ENCODE results near the gene AMPD3. TPM values are rescaled to one million over a fixed set of nuclear protein-coding genes. Genes with fewer than 3 reads are reported as not detected.
A peak's percentile ranks its signal among the peaks of the same experiment; 100 is the strongest.

Gene AMPD3
- 2.4 TPM for polyA plus RNA-seq (2013, experiment 1 of 2)
- polyA plus RNA-seq (2013, experiment 2 of 2) = 2.3 TPM

DNA sequence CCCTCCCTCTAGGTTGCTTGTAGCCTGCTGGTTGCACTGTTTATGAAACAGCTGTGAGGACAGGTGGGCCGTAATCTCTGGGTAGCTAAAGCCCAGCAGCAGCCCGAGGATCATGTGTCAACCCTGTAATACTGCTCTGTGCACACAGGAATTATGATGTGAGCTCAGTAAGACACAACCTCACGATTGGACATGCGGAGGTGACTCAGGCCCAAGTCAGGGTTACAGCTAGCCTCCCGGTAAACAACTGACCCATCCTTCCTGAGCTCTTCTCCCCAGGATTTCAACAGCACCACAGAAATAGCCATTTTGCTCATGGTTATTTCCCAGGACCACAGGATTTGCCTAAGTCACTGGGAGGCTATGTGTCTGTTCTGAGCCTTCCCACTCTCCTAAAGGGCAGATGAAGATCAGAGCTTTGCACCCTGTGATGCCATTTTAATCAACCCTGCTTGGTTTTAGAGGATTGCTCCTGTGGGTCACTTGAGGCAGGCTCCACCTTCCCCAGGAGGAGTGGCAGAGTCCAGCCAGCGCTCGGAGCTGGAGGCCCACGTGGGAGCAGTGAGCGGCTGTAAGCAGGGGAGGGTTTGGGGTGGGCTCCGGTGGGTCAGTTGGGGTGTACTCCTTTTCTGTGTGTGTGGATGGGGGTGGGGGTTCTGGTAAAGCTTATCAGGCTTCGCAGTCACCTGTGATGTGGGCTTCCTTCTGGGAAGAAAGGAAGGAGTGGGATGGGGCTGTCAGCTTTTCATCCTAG lies at the start of gene AMPD3:
Gene AMPD3 (plus strand): TSS at position 387 of the 754 bp plus-strand sequence. CDS start 6,256 bp downstream, outside the sequence.
- H3K4me3 ChIP-seq (ENCODE audit: low read length) = no peak within 1 kb of the TSS
- no CpG with 5 or more reads among the region's 11 CpGs for WGBS (ENCODE audit: extremely low coverage, insufficient coverage, low lambda C conversion rate)
- H3K18ac ChIP-seq (ENCODE audit: low read length) = peak within 1 kb of the TSS; percentile 26
- peaks cover 12% of the 10 kb centered on the region for H3K4me1 ChIP-seq (ENCODE audit: control insufficient read depth, low read depth, low read length)
- H3K4me2 ChIP-seq (ENCODE audit: low read length) = peak within 1 kb of the TSS; percentile 5
- peak within 1 kb of the TSS; percentile 56 for H3K4ac ChIP-seq (ENCODE audit: low read depth, low read length)
- H3K79me2 ChIP-seq (ENCODE audit: control insufficient read depth, insufficient read depth, low read length) = no peaks in the 10 kb centered on the region
- H3K9ac ChIP-seq (ENCODE audit: low read length) = peak within 1 kb of the TSS; percentile 30
- no peak within 1 kb of the TSS for H2BK120ac ChIP-seq (ENCODE audit: low read depth, low read length)
- H2BK5ac ChIP-seq (ENCODE audit: low read length) = peak within 1 kb of the TSS; percentile 77
- peak within 1 kb of the TSS; percentile 90 for H4K5ac ChIP-seq (ENCODE audit: low read length)
- peak within 1 kb of the TSS; percentile 36 for H3K56ac ChIP-seq (ENCODE audit: low read length)
- H3K27ac ChIP-seq (ENCODE audit: low read depth, low read length) = no peak within 1 kb of the TSS
- peak within 1 kb of the TSS; percentile 27 for H2AK5ac ChIP-seq (ENCODE audit: low read length)
- H4K8ac ChIP-seq (ENCODE audit: low read depth, low read length) = no peak within 1 kb of the TSS
- no peaks in the 10 kb centered on the region for H3K36me3 ChIP-seq (ENCODE audit: control insufficient read depth, insufficient read depth, low read length)
- H3K23ac ChIP-seq (ENCODE audit: low read length) = peak within 1 kb of the TSS; percentile 51
- H2BK15ac ChIP-seq (replicated peaks; ENCODE audit: low read depth) = no peak within 1 kb of the TSS
- DNase-seq = no peak
- no peaks in the 10 kb centered on the region for H3K27me3 ChIP-seq (ENCODE audit: insufficient read depth, low read length, poor library complexity)
- H3K79me1 ChIP-seq (ENCODE audit: low read length) = no peaks in the 10 kb centered on the region

DNA sequence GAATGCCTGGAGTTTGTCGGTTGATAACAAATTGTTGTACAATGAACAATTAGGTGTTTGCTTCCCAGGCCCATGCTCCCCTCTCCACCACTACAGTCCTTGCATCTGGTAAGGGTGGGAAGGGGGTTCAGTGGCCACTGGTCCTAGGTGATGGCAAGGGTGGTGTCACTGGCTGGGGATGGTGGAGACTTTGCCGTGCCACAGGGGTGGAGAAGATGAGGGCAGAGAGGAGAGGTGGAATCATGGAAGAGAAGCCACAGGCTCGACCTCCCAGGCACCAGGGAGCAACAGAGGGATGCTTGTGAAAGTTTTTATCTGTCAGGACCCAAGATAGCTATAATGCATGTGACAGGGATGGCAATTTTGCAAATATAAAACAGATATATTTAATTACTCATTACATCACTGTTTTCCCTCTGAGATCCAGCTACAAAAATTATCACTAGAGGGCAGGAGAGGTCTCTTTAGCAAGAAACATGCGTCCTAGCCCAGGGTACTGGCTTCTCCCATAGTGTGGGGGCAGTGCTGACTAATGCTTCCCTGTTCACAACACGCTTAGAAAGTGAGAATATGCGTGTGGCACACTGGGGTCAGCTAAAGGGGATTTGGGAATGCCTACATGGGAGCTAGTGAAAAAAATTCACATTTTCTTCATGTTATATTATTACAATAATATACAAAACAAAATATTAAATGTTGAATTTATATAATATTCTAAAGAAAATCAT lies 49.0 kb upstream of the AMPD3 start:
- H3K4me1 ChIP-seq (ENCODE audit: control insufficient read depth, low read depth, low read length) = no peaks in the 10 kb centered on the region
- H3K27ac ChIP-seq (ENCODE audit: low read depth, low read length) = no peak overlapping the region
- DNase-seq = peak; percentile 91
- no peak overlapping the region for H2AK5ac ChIP-seq (ENCODE audit: low read length)
- no peak overlapping the region for H4K5ac ChIP-seq (ENCODE audit: low read length)
- H3K4ac ChIP-seq (ENCODE audit: low read depth, low read length) = no peak overlapping the region
- WGBS (ENCODE audit: extremely low coverage, insufficient coverage, low lambda C conversion rate) = no CpG with 5 or more reads among the region's 6 CpGs
- H3K56ac ChIP-seq (ENCODE audit: low read length) = peak overlapping the region; percentile 51
- H3K36me3 ChIP-seq (ENCODE audit: control insufficient read depth, insufficient read depth, low read length) = no peaks in the 10 kb centered on the region
- H2BK15ac ChIP-seq (replicated peaks; ENCODE audit: low read depth) = no peak overlapping the region
- no peaks in the 10 kb centered on the region for H3K79me2 ChIP-seq (ENCODE audit: control insufficient read depth, insufficient read depth, low read length)
- no peak overlapping the region for H4K8ac ChIP-seq (ENCODE audit: low read depth, low read length)
- H3K9ac ChIP-seq (ENCODE audit: low read length) = no peak overlapping the region
- H2BK120ac ChIP-seq (ENCODE audit: low read depth, low read length) = no peak overlapping the region
- no peak overlapping the region for H3K23ac ChIP-seq (ENCODE audit: low read length)
- no peak overlapping the region for H3K18ac ChIP-seq (ENCODE audit: low read length)
- no peak overlapping the region for H3K4me2 ChIP-seq (ENCODE audit: low read length)
- no peak overlapping the region for H2BK5ac ChIP-seq (ENCODE audit: low read length)
- no peaks in the 10 kb centered on the region for H3K79me1 ChIP-seq (ENCODE audit: low read length)
- H3K4me3 ChIP-seq (ENCODE audit: low read length) = no peak overlapping the region
- H3K27me3 ChIP-seq (ENCODE audit: insufficient read depth, low read length, poor library complexity) = no peaks in the 10 kb centered on the region

DNA sequence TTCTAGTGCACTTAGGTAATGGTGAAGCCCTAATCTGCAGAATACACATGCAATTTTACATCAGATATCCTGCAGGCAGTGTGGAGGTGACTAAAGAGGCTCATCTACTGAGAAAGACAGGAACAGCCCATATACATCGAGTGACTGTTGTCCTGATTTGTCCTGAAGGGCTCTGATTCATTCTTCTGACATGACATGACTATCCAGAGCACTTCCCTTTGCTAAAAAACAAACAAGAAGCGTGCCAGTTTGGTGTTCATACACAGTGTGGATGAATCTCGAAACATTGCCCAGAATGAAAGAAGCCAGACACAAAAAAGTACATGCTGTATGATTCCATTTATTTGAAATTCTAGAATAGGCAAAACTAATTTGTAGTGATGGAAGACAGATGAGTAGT lies 48.0 kb upstream of the AMPD3 start:
- H4K5ac ChIP-seq (ENCODE audit: low read length) = no peak overlapping the region

DNA sequence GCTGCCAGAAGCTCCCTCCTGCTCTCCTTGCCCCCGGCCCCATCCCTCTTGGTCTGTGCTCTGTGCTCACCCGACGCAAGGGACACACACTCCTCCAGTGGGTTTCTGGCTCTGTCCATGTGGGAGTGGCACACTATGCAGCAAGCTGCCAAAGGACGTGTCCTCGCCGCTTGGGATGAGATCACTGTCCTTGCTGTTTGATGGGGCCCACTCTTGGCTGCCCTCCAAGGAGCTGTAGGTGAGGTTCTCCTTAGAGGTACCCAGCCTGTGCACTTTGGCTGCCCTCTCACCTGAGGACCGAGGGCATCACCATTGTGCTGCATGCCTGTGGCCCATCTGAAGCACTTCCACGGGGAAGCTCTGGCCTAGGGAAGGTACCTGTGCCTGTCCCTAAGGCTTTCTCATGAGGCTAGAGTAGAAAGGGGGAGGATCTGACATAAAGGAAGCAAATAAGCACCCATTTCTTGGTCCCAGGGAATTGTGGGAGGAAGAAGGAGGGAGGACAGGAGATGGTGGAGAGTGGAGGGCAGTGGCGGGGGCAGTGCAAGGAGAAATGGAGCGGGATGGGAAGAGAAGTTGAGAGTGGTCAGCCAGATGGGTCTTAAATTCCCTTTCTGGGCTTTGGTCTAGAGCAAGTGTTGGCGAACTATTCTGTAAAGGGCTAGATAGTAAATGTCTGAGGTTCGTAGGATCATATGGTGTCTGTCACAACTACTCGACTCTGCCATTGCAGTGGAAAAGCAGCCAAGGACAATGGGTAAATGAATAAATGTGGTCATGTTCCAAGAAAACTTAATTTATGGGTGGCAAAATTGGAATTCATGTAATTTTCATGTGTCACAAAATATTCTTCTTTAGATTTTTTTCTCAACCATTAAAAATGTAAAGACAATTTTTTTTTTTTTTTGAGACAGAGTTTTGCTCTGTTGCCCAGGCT lies 47.0 kb upstream of the AMPD3 start:
- H3K4me1 ChIP-seq (ENCODE audit: control insufficient read depth, low read depth, low read length) = no peaks in the 10 kb centered on the region
- H2AK5ac ChIP-seq (ENCODE audit: low read length) = no peak overlapping the region
- H3K4ac ChIP-seq (ENCODE audit: low read depth, low read length) = no peak overlapping the region
- no peak overlapping the region for H3K23ac ChIP-seq (ENCODE audit: low read length)
- H3K27me3 ChIP-seq (ENCODE audit: insufficient read depth, low read length, poor library complexity) = no peaks in the 10 kb centered on the region
- no peak for DNase-seq
- H3K9ac ChIP-seq (ENCODE audit: low read length) = no peak overlapping the region
- no peaks in the 10 kb centered on the region for H3K79me1 ChIP-seq (ENCODE audit: low read length)
- no peaks in the 10 kb centered on the region for H3K36me3 ChIP-seq (ENCODE audit: control insufficient read depth, insufficient read depth, low read length)
- no peak overlapping the region for H3K27ac ChIP-seq (ENCODE audit: low read depth, low read length)
- no peak overlapping the region for H3K4me3 ChIP-seq (ENCODE audit: low read length)
- no peak overlapping the region for H3K18ac ChIP-seq (ENCODE audit: low read length)
- no CpG with 5 or more reads among the region's 13 CpGs for WGBS (ENCODE audit: extremely low coverage, insufficient coverage, low lambda C conversion rate)
- no peaks in the 10 kb centered on the region for H3K79me2 ChIP-seq (ENCODE audit: control insufficient read depth, insufficient read depth, low read length)
- H2BK15ac ChIP-seq (replicated peaks; ENCODE audit: low read depth) = no peak overlapping the region
- no peak overlapping the region for H2BK120ac ChIP-seq (ENCODE audit: low read depth, low read length)
- no peak overlapping the region for H2BK5ac ChIP-seq (ENCODE audit: low read length)
- no peak overlapping the region for H3K4me2 ChIP-seq (ENCODE audit: low read length)
- no peak overlapping the region for H4K5ac ChIP-seq (ENCODE audit: low read length)
- no peak overlapping the region for H4K8ac ChIP-seq (ENCODE audit: low read depth, low read length)
- H3K56ac ChIP-seq (ENCODE audit: low read length) = peak overlapping the region; percentile 1

More for the DNA sequence above, 48.0 kb upstream of the AMPD3 start:
- Histone ChIP-seq H2BK5ac (ENCODE audit: low read length) (no peak overlapping the region), H3K56ac (ENCODE audit: low read length) (no peak overlapping the region), H3K4me2 (ENCODE audit: low read length) (no peak overlapping the region), H3K79me2 (ENCODE audit: control insufficient read depth, insufficient read depth, low read length) (no peaks in the 10 kb centered on the region), H2BK15ac (replicated peaks; ENCODE audit: low read depth) (no peak overlapping the region), H3K4me3 (ENCODE audit: low read length) (no peak overlapping the region), H3K18ac (ENCODE audit: low read length) (no peak overlapping the region), H3K27ac (ENCODE audit: low read depth, low read length) (no peak overlapping the region), H3K4ac (ENCODE audit: low read depth, low read length) (no peak overlapping the region), H3K4me1 (ENCODE audit: control insufficient read depth, low read depth, low read length) (no peaks in the 10 kb centered on the region), H3K23ac (ENCODE audit: low read length) (no peak overlapping the region), H2AK5ac (ENCODE audit: low read length) (no peak overlapping the region), H4K8ac (ENCODE audit: low read depth, low read length) (no peak overlapping the region), H2BK120ac (ENCODE audit: low read depth, low read length) (no peak overlapping the region), H3K9ac (ENCODE audit: low read length) (no peak overlapping the region), H3K27me3 (ENCODE audit: insufficient read depth, low read length, poor library complexity) (no peaks in the 10 kb centered on the region), H3K36me3 (ENCODE audit: control insufficient read depth, insufficient read depth, low read length) (no peaks in the 10 kb centered on the region), H3K79me1 (ENCODE audit: low read length) (no peaks in the 10 kb centered on the region)
- peak; percentile 54 for DNase-seq
- WGBS (ENCODE audit: extremely low coverage, insufficient coverage, low lambda C conversion rate) = no CpG with 5 or more reads among the region's 3 CpGs

DNA sequence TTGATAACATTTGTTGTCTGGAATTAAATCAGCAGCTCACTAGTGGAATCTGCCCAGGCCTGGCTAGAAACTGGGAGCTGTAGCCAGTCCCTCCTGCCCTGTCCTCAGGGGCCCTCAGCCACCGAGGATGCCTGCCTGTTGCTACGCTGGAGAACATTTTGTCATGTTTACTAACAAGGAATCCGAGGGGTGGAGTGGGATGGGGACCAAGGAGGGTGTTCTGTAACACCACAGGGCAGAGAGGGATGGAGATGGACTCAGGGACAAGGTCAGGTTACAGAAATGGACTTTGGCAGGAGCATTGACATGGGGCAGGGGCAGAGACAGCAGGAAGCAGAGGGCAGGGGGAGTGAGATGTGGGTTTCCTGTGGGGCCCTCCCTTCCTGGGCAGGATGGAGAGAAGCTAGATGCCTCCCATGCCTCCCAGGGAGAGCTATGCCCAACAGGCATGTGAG lies 45.8 kb upstream of the AMPD3 start:
- no peaks in the 10 kb centered on the region for H3K4me1 ChIP-seq (ENCODE audit: control insufficient read depth, low read depth, low read length)
- H3K9ac ChIP-seq (ENCODE audit: low read length) = no peak overlapping the region
- no peaks in the 10 kb centered on the region for H3K27me3 ChIP-seq (ENCODE audit: insufficient read depth, low read length, poor library complexity)
- no peak overlapping the region for H4K5ac ChIP-seq (ENCODE audit: low read length)
- no peak overlapping the region for H3K4me2 ChIP-seq (ENCODE audit: low read length)
- no peak overlapping the region for H2BK120ac ChIP-seq (ENCODE audit: low read depth, low read length)
- no peak overlapping the region for H3K4me3 ChIP-seq (ENCODE audit: low read length)
- H3K79me1 ChIP-seq (ENCODE audit: low read length) = no peaks in the 10 kb centered on the region
- H2BK15ac ChIP-seq (replicated peaks; ENCODE audit: low read depth) = no peak overlapping the region
- H3K4ac ChIP-seq (ENCODE audit: low read depth, low read length) = no peak overlapping the region
- no peak overlapping the region for H2BK5ac ChIP-seq (ENCODE audit: low read length)
- H3K36me3 ChIP-seq (ENCODE audit: control insufficient read depth, insufficient read depth, low read length) = no peaks in the 10 kb centered on the region
- no peak overlapping the region for H2AK5ac ChIP-seq (ENCODE audit: low read length)
- no peak overlapping the region for H3K27ac ChIP-seq (ENCODE audit: low read depth, low read length)
- H3K79me2 ChIP-seq (ENCODE audit: control insufficient read depth, insufficient read depth, low read length) = no peaks in the 10 kb centered on the region
- H3K23ac ChIP-seq (ENCODE audit: low read length) = no peak overlapping the region
- WGBS (ENCODE audit: extremely low coverage, insufficient coverage, low lambda C conversion rate) = no CpG with 5 or more reads among the region's 3 CpGs
- no peak overlapping the region for H3K18ac ChIP-seq (ENCODE audit: low read length)
- no peak overlapping the region for H3K56ac ChIP-seq (ENCODE audit: low read length)
- DNase-seq = no peak
- H4K8ac ChIP-seq (ENCODE audit: low read depth, low read length) = no peak overlapping the region
